K562 (cell line): ENCODE data around the gene MEGF9. TPM values are rescaled to one million over a fixed set of nuclear protein-coding genes. Genes with fewer than 3 reads are reported as not detected.
A peak's percentile ranks its signal among the peaks of the same experiment; 100 is the strongest.

Source experiments
- DEAF1 ChIP-seq: fragments of 450-650 bp; formaldehyde crosslinking; IDR thresholded peaks from 2 replicates; pipeline ENCODE4 v1.4.0; 2020; ENCODE audit warnings: mild to moderate bottlenecking, moderate library complexity
- E2F4 ChIP-seq: sonication (generic); formaldehyde crosslinking; IDR thresholded peaks from 2 replicates; pipeline ENCODE4 v1.8.0; 2022; ENCODE audit warnings: mild to moderate bottlenecking, low read depth, missing genetic modification reagents
- EP400 ChIP-seq: fragments of 450-650 bp; IDR thresholded peaks from 2 replicates; pipeline ENCODE4 v1.6.1; 2017; ENCODE audit warnings: antibody characterized with exemption, mild to moderate bottlenecking, moderate library complexity
- KLF13 ChIP-seq: fragments of 450-650 bp; IDR thresholded peaks from 2 replicates; pipeline ENCODE4 v1.6.1; 2016; ENCODE audit warnings: missing genetic modification characterization, low read depth, mild to moderate bottlenecking, missing compliant biosample characterization, moderate library complexity, borderline replicate concordance
- NCOA2 ChIP-seq, 2 experiments: fragments of 450-650 bp; IDR thresholded peaks; 2 replicates each; pipeline ENCODE4 v1.6.1; 2018; ENCODE audit warnings: mild to moderate bottlenecking in 2 of 2, moderate library complexity in 1 of 2; ENCODE audit not compliant: partially characterized antibody in 2 of 2
- NFATC3 ChIP-seq: fragments of 450-650 bp; IDR thresholded peaks from 2 replicates; pipeline ENCODE4 v1.6.1; 2017; ENCODE audit warnings: mild to moderate bottlenecking
- RNF219 ChIP-seq: fragments of 250-450 bp; sonication (Bioruptor Pico); IDR thresholded peaks from 2 replicates; pipeline ENCODE4 v1.5.0; 2022; ENCODE audit warnings: mild to moderate bottlenecking
- SMAD3 ChIP-seq: fragments of 450-650 bp; formaldehyde crosslinking; conservative IDR thresholded peaks from 2 replicates; pipeline ENCODE4 v1.4.0; 2020; ENCODE audit warnings: mild to moderate bottlenecking
- SMARCC2 ChIP-seq: fragments of 450-650 bp; IDR thresholded peaks from 2 replicates; pipeline ENCODE4 v1.6.1; 2017; ENCODE audit warnings: antibody characterized with exemption, moderate library complexity, mild to moderate bottlenecking, low read depth
- TRIM25 ChIP-seq: fragments of 450-650 bp; IDR thresholded peaks from 2 replicates; pipeline ENCODE4 v1.7.0; 2016; ENCODE audit warnings: borderline replicate concordance
- XRCC4 ChIP-seq: IDR thresholded peaks from one replicate; pipeline ENCODE4 v1.6.1; 2011; ENCODE audit not compliant: insufficient read depth, insufficient read length; ENCODE audit errors: extremely low read depth
- YY1 ChIP-seq, 3 experiments: IDR thresholded peaks; 2 replicates each; pipeline ENCODE4 v1.6.1; 2011; ENCODE audit warnings: low read length in 2 of 3, mild to moderate bottlenecking in 2 of 3, moderate library complexity in 2 of 3, borderline replicate concordance in 1 of 3, control low read depth in 1 of 3, low read depth in 1 of 3; ENCODE audit not compliant: insufficient read depth in 3 of 3, insufficient replicate concordance in 2 of 3, control insufficient read depth in 1 of 3, insufficient read length in 1 of 3; ENCODE audit errors: extremely low read depth in 1 of 3
- ZBTB49 ChIP-seq: sonication (generic); formaldehyde crosslinking; IDR thresholded peaks from 2 replicates; pipeline ENCODE4 v1.8.0; 2022; ENCODE audit warnings: missing genetic modification reagents, mild to moderate bottlenecking, borderline replicate concordance
- ZNF212 ChIP-seq: fragments of 450-650 bp; formaldehyde crosslinking; IDR thresholded peaks from 2 replicates; pipeline ENCODE4 v1.4.0; 2020; ENCODE audit warnings: mild to moderate bottlenecking
- ZNF24 ChIP-seq: fragments of 450-650 bp; IDR thresholded peaks from 2 replicates; pipeline ENCODE4 v1.6.1; 2016
- polyA plus RNA-seq, 8 experiments: library from polyadenylated mRNA; depleted of rRNA in 4 of 8; stranded (reverse) in 5 of 8; unstranded in 3 of 8; fragments of >200 nt; fragmentation: Nextera tagmentation in 2 of 8; fragmentation: Illumina TruSeq in 1 of 8; extraction: Ambion mirVana in 2 of 8; extraction: Trizol in 1 of 8; gene quantifications; 2 replicates each; pipeline versions ENCODE4 v1.2.1 to v1.2.3, GENCODE V29; 2011 to 2014; ENCODE audit warnings: inconsistent platforms in 1 of 8, missing spikeins in 1 of 8
- total RNA-seq, 7 experiments: library from RNA; depleted of rRNA in 6 of 7; stranded (reverse); fragments of >200 nt in 6 of 7; fragmentation: Illumina TruSeq in 2 of 7; extraction: Trizol in 2 of 7; gene quantifications; 2 replicates each; pipeline versions ENCODE4 v1.2.1 to v1.2.3, GENCODE V29; 2011 to 2021; ENCODE audit warnings: low replicate concordance in 1 of 7

MEGF9 gene
- total and polyA plus RNA-seq, 9 of the 15 experiments (the other 6 are each of a cell fraction or from before 2014, with no cell fraction given) = 2.1 to 6.2 (median 3.8) TPM

GRCh38 chr9:120714088-120714845 is at the start of gene MEGF9 (continued):
- TF ChIP-seq RNF219 (CRISPR knock-in tag) (no peak), KLF13 (tag) (no peak), XRCC4 (no peak), SMAD3 (CRISPR knock-in tag) (no peak), EP400 (no peak), ZBTB49 (no peak), E2F4 (CRISPR knock-in tag) (no peak), SMARCC2 (no peak), ZNF212 (CRISPR knock-in tag) (no peak), YY1 (IDR thresholded peaks at IDR 0.05; ENCODE audit: borderline replicate concordance in 1 of 3, control insufficient read depth in 1 of 3, extremely low read depth in 1 of 3, insufficient read depth in 3 of 3, insufficient read length in 1 of 3, insufficient replicate concordance in 2 of 3, low read depth in 1 of 3, low read length in 2 of 3) (peak in 2 of 3 experiments; percentile 36 to 55), DEAF1 (CRISPR knock-in tag) (no peak), NCOA2 (IDR thresholded peaks at IDR 0.05; ENCODE audit: partially characterized antibody in 2 of 2) (no peak), TRIM25 (no peak), NFATC3 (peak; percentile 100), ZNF24 (peak; percentile 87)
